ENCODE data around the gene SYNDIG1.

The SYNDIG1 gene

DNA sequence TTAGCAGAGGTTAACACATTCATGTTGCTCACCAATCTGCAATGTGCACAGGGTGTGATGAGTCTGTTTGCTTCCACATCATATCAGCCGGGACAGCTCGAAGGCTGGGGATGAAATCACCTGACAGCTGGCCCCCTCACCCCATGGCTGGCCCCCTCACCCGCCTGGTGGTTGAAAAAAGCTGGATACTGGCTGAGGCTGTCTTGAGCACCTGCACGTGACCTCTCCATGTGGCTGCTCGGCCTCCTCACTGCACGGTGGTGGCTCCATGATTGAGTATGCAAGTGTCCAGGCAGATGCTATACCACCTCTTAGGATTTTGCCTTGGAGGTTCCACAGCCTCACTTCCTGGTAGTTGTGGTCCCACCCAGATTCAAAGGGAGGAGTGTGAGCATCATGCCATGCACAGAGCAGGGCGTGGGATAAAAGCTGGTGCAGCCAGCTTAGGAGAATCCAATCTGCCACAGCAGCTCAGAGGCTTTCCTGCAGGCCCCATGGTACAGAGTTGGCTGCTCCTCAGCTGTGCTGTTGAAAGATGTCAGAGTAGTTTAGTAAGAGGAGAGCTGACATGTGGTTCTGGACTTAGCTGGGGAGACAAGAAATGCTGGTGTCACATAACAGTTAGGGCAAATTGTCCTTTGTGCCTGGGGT is 29.6 kb upstream of the SYNDIG1 start:
- FAIRE-seq (no peak), DNase-seq (ENCODE audit: insufficient read length, low spot score) (no peak)
- no peak for TF ChIP-seq CTCF (IDR thresholded peaks at IDR 0.05; ENCODE audit: insufficient read depth, missing control alignments)

GRCh38 chr20:24441661-24442060 is 27.8 kb upstream of the SYNDIG1 start:
- DNase-seq (ENCODE audit: insufficient read length, low spot score) = no peak
- FAIRE-seq = no peak
- TF ChIP-seq CTCF (IDR thresholded peaks at IDR 0.05; ENCODE audit: insufficient read depth, missing control alignments) = no peak

- no peak for FAIRE-seq
- no peak for TF ChIP-seq CTCF (IDR thresholded peaks at IDR 0.05; ENCODE audit: insufficient read depth, missing control alignments)
Measured at GRCh38 chr20:24442909-24443308, 26.5 kb upstream of the SYNDIG1 start.

GRCh38 chr20:24443436-24443835 is 26.0 kb upstream of the SYNDIG1 start:
- TF ChIP-seq CTCF (IDR thresholded peaks at IDR 0.05; ENCODE audit: insufficient read depth, missing control alignments) = no peak
- FAIRE-seq (no peak), DNase-seq (ENCODE audit: insufficient read length, low spot score) (no peak)

More at GRCh38 chr20:24442909-24443308, 26.5 kb upstream of the SYNDIG1 start:
- DNase-seq (ENCODE audit: insufficient read length, low spot score) = no peak

DNA sequence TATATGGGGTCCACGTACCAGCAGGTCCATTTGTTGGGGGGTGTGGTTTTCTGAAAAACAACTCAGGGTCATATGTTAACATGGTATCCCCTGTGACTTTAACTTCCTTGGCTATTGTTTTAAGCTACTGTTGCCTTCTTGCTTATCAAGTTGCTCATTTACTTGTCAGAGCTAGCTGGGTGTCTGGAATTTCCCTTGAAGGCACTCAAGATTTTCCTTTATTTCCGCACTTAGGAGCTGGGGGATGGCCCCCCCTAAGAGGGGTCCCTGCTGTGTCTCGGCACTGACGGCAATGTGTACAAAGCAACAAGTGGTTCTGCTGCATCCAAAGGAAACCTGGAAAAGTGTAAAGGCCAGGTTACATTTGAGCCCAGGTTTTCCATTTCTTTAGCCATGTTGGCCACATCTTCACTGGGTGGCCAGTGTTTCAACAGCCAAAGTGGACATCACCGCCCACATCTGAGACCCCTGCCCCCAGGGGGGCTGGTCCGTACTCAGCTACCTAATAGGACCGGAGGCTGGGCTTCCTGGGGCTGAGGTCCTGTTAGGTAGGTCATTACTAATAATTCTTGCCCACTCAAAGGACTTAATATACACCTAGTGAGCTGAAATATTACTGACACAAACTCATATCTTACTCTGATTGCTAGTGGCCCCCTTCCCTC is 24.8 kb upstream of the SYNDIG1 start:
- TF ChIP-seq CTCF (IDR thresholded peaks at IDR 0.05; ENCODE audit: insufficient read depth, missing control alignments) = no peak
- no peak for DNase-seq (ENCODE audit: insufficient read length, low spot score)
- FAIRE-seq = no peak

- FAIRE-seq = no peak
- TF ChIP-seq CTCF (IDR thresholded peaks at IDR 0.05; ENCODE audit: insufficient read depth, missing control alignments) = no peak
- DNase-seq (ENCODE audit: insufficient read length, low spot score) = no peak
Measured at GRCh38 chr20:24445510-24446170, 23.8 kb upstream of the SYNDIG1 start.

DNA sequence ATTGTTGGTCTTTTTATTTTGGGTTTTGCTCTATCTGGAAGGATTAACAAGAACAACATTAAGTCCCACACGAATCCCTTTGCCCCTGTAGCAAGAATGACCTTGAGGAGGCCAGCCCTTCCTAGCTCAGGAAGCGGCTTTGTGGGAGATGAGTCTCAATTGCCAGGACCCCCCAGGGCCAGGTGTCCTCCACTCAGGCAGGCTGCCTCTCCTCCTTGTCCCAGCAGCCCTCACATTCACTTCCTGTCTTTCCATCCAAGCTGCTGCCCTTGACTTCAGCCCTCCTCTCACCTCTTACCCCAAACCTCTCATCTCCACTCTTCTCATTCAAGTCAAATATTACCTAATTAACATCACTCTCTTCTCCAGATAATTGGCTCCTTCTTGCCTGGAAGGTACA is 22.6 kb upstream of the SYNDIG1 start:
- TF ChIP-seq CTCF (IDR thresholded peaks at IDR 0.05; ENCODE audit: insufficient read depth, missing control alignments) = no peak
- no peak for DNase-seq (ENCODE audit: insufficient read length, low spot score)
- no peak for FAIRE-seq

Data from D721Med (cell line).